Erythroblast (primary cell): ENCODE measurements around the gene ADAMTS13.
"Not testable (repeated sequence)": the region's sequence is repeated elsewhere in the genome, so short reads cannot be mapped to it uniquely, and the experiment has no call there.

Experiments used
- DNase-seq, 2 experiments: peaks; one replicate each; lab custom pipeline; 2025; lab: John Stamatoyannopoulos, UW
- GATA1 ChIP-seq: IDR thresholded peaks from 2 replicates; pipeline ENCODE4 v1.6.1; 2011; ENCODE audit warnings: low read depth, mild to moderate bottlenecking, control low read depth, low read length, moderate library complexity
- POLR2A ChIP-seq: IDR thresholded peaks from 2 replicates; pipeline ENCODE4 v1.6.1; 2011; ENCODE audit warnings: mild to moderate bottlenecking, low read length

ADAMTS13 gene

GRCh38 chr9:133421615-133422542, at the start of gene ADAMTS13:
Gene ADAMTS13, plus strand, starts transcription at chr9:133422367. Its CDS starts 77 bp downstream, at chr9:133422444.
- no peak for DNase-seq
- TF ChIP-seq GATA1: no peak
- no peak for TF ChIP-seq POLR2A

- DNase-seq: peak; percentile 57 to 73
- TF ChIP-seq GATA1 (no peak), POLR2A (no peak)
Measured at GRCh38 chr9:133374612-133375115, 47.5 kb upstream of the ADAMTS13 start.

DNA sequence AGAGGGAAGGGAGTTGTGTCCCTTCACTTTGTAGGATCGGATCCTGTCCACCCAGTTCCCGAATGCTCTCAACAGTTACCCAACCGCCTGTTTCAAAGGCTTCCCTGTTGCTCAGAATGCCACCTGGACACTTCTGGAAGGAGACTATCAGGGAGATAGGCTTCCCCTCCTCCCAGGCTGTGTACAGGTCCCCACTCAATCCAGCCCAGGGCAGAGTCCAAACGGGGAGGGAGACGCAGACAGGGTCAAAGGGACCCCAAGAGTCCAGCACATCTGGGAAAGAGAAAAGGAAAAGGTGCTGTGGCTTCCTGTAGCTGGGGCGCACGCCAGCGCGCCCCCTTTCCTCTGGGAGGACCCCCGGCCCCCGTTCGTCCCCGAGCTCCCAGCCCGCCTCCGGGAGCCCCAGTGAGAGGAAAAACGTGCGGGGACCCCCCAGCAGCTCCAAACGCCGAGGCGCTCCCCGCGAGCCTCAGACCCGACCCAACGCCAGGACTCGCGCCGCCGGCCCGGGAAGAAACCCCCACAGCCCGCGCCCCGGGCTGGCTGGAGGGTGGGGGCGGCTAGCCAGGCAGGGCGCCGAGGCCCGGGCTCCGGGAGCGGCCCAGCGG, 46.9 kb upstream of the ADAMTS13 start:
- DNase-seq: peak; percentile 57 to 75
- no peak for TF ChIP-seq POLR2A

- DNase-seq: peak; percentile 98 to 99
- peak; percentile 81 for TF ChIP-seq POLR2A
- TF ChIP-seq GATA1: no peak
Measured at GRCh38 chr9:133375724-133376654, 46.2 kb upstream of the ADAMTS13 start, which contains the start of the genes STKLD1 and SURF4. Gene STKLD1, plus strand, starts transcription at chr9:133376366. Its CDS starts 108 bp downstream, at chr9:133376474. Gene SURF4, minus strand, starts transcription at chr9:133376060. Its CDS starts 91 bp downstream, at chr9:133375969.

DNA sequence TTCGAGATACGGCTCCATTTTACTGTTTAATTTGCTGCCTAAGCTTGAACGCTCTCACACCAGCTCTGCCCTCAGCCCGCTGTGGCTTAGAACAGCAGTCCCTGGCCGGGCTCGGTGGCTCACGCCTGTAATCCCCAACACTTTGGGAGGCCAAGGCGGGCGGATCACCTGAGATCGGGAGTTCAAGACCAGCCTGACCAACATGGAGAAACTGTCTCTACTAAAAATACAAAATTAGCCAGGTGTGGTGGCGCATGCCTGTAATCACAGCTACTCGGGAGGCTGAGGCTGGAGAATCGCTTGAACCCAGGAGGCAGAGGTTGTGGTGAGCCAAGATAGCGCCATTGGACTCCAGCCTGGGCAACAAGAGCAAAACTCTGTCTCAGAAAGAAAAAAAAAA, 44.9 kb upstream of the ADAMTS13 start:
- DNase-seq: not testable (repeated sequence)

DNA sequence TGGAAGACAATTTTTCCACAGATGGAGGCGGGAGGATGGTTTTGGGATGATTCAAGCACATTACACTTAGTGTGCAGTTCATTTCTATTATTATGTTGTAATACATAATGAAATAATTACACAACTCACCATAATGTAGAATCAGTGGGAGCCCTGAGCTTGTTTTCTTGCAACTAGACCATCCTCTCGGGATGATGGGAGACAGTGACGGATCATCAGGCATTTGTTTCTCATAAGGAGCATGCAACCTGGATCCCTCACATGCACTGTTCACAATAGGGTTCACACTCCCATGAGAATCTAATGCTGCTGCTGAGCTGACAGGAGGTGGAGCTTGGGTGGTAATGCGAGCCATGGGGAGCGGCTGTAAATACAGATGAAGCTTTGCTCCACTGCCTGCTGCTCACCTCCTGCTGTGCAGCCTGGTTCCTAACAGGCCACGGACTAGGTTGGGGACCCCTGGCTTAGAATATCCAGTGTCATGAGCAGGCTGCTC, 44.4 kb upstream of the ADAMTS13 start:
- peak in 1 of 2 experiments; percentile 22 for DNase-seq
- no peak for TF ChIP-seq POLR2A
- no peak for TF ChIP-seq GATA1

DNA sequence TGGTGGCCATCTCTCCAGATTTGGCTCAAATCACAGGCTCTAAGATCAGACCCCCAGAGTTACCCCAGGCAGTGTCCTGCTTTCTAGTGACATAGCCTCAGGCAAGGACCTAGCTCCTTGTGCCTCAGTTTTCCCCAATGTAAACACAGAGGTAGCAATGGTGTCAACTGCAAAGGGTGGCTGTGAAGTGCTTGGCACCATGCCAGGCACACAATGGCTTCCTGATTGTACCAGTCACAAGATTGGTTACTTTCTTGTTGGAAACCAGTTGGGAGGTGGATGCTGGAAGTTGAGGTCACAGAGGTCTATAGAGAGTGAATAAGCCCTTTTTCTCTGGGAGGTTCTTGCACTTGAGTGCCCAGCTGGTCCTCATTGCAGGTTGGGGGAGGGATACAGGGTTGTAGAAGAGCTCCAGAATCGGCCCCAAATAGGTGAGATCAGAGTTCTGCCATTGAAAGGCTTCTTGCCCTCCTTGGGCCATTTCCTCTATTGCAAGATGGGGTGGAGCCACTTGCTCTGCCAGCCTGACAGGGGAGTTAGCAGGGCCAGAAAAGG, 43.7 kb upstream of the ADAMTS13 start:
- TF ChIP-seq POLR2A: no peak
- TF ChIP-seq GATA1: no peak
- DNase-seq: peak in 1 of 2 experiments; percentile 17

- no peak for DNase-seq
- TF ChIP-seq GATA1 (no peak), POLR2A (no peak)
Measured at GRCh38 chr9:133379153-133380086, 42.7 kb upstream of the ADAMTS13 start.

DNA sequence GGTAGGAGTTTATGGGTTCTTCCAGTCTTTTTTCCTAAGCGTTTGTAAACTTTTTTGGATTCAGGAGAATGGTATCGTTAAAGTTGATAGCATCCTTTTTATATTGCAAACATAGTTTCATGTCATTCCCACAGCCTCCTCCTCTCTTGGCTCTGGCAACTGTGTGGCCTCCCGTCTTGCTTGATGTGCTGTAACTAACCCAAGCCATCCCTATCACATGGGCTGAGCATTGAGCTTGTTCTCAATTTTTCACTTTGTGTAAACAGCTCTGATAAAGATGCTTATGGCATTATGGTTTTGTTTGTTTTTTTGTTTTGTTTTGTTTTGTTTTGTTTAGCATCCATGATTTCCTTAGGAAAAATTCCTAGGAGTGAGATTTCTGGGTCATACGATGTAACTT, 41.4 kb upstream of the ADAMTS13 start:
- TF ChIP-seq POLR2A: no peak
- DNase-seq: no peak

- TF ChIP-seq POLR2A (no peak), GATA1 (no peak)
- DNase-seq: no peak
Measured at GRCh38 chr9:133382507-133383141, 39.5 kb upstream of the ADAMTS13 start.

GRCh38 chr9:133383438-133383837, 38.7 kb upstream of the ADAMTS13 start:
- DNase-seq: no peak
- TF ChIP-seq POLR2A: no peak
- no peak for TF ChIP-seq GATA1

DNA sequence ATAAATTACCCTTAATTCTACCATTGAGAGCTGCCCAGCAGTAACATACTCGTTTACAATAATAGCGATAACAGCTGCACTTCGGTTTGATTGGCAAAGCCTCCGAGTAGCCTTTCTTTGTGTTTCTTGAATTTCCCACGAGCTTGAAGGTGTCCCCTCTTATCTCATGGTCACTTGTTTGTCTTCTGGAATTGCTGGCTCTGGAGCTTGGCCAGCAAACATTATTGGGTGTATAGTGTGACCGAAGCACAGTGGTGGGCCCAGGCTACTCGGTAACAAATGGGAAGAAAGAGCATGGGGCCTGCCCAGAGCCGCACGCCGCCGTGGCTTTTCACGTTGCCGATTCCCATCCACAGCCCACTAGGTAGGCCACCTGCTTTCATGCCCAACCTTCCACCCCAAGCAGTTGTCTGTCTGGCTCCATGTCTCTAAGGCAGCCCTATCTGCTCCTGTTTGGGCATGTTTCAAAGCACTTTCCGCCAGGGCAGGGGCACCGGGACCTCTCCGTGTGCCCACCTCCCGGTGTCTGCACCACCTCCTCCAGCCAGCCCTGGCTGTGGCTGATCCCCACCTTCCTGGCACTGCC, 37.3 kb upstream of the ADAMTS13 start:
- TF ChIP-seq GATA1 (no peak), POLR2A (no peak)
- DNase-seq: no peak
